Upper lobe of right lung (tissue), 1 donor: Measurements from ENCODE around the gene ZNF212. TPM values are rescaled to one million over a fixed set of nuclear protein-coding genes. Genes with fewer than 3 reads are reported as not detected.
A peak's percentile ranks its signal among the peaks of the same experiment; 100 is the strongest.

ENCODE experiments used
- ATAC-seq: fragments of 200-7000 bp; cut with Tn5 transposase; one replicate; pipeline ENCODE4 v1.9.1; 2020; ENCODE audit warnings: mild to moderate bottlenecking, moderate library complexity
- DNase-seq: peaks from one replicate; pipeline ENCODE4 v3.0.0-alpha.2; 2020
- H3K27ac ChIP-seq: fragments of 200-600 bp; one replicate; pipeline ENCODE4 v1.8.0; 2022
- H3K27me3 ChIP-seq: fragments of 200-600 bp; one replicate; pipeline ENCODE4 v1.8.0; 2022; ENCODE audit warnings: mild to moderate bottlenecking
- H3K36me3 ChIP-seq: fragments of 200-600 bp; one replicate; pipeline ENCODE4 v1.8.0; 2022
- H3K4me1 ChIP-seq: fragments of 200-600 bp; one replicate; pipeline ENCODE4 v1.8.0; 2022
- H3K4me3 ChIP-seq: fragments of 200-600 bp; one replicate; pipeline ENCODE4 v1.8.0; 2022; ENCODE audit warnings: mild to moderate bottlenecking
- H3K9me3 ChIP-seq: fragments of 200-600 bp; one replicate; pipeline ENCODE4 v1.8.0; 2022
- intact Hi-C: fragments of 100-400 bp; cut with DNase I; formaldehyde crosslinking; loops from one replicate; pipeline ENCODE4 v1.11.0; 2022
- total RNA-seq: library from RNA; stranded (reverse); fragmentation: NEBNext Ultra II Directional; extraction: Animal tissue kit (Norgen Biotek cat#: 25700); gene quantifications from one replicate; pipeline ENCODE4 v1.2.1, GENCODE V29; 2021
- TF ChIP-seq, protein P1 (sequence below): fragments of 200-600 bp; IDR thresholded peaks from one replicate; pipeline ENCODE4 v1.8.0; 2022; ENCODE audit warnings: antibody characterized with exemption
- donor health status: DM: no; HTN: yes; CAD: no; lungs with severe emphysema.

The ZNF212 gene
- total RNA-seq, 1 donor from 2014 or later: 10.2 TPM

- intact Hi-C loops: no loop called here
- Histone ChIP-seq H3K4me1 (peaks cover 7% of the 10 kb centered on the region), H3K36me3 (peaks cover 36% of the 10 kb centered on the region), H3K9me3 (no peaks in the 10 kb centered on the region), H3K27ac (no peak overlapping the region), H3K27me3 (no peaks in the 10 kb centered on the region), H3K4me3 (no peak overlapping the region)
- ATAC-seq (no peak), DNase-seq (no peak)
- TF ChIP-seq, protein P1, sequence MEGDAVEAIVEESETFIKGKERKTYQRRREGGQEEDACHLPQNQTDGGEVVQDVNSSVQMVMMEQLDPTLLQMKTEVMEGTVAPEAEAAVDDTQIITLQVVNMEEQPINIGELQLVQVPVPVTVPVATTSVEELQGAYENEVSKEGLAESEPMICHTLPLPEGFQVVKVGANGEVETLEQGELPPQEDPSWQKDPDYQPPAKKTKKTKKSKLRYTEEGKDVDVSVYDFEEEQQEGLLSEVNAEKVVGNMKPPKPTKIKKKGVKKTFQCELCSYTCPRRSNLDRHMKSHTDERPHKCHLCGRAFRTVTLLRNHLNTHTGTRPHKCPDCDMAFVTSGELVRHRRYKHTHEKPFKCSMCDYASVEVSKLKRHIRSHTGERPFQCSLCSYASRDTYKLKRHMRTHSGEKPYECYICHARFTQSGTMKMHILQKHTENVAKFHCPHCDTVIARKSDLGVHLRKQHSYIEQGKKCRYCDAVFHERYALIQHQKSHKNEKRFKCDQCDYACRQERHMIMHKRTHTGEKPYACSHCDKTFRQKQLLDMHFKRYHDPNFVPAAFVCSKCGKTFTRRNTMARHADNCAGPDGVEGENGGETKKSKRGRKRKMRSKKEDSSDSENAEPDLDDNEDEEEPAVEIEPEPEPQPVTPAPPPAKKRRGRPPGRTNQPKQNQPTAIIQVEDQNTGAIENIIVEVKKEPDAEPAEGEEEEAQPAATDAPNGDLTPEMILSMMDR: no peak
These were observed 42.8 kb downstream of the ZNF212 start for GRCh38 chr7:149282331-149282655.

- Histone ChIP-seq H3K27me3 (no peaks in the 10 kb centered on the region), H3K4me1 (peaks cover 7% of the 10 kb centered on the region), H3K9me3 (no peaks in the 10 kb centered on the region), H3K36me3 (peaks cover 26% of the 10 kb centered on the region), H3K27ac (no peak overlapping the region), H3K4me3 (no peak overlapping the region)
- intact Hi-C loops: no loop called here
- TF ChIP-seq, protein P1: no peak
- DNase-seq (no peak), ATAC-seq (no peak)
These were observed 43.9 kb downstream of the ZNF212 start for GRCh38 chr7:149283321-149283720.

DNA sequence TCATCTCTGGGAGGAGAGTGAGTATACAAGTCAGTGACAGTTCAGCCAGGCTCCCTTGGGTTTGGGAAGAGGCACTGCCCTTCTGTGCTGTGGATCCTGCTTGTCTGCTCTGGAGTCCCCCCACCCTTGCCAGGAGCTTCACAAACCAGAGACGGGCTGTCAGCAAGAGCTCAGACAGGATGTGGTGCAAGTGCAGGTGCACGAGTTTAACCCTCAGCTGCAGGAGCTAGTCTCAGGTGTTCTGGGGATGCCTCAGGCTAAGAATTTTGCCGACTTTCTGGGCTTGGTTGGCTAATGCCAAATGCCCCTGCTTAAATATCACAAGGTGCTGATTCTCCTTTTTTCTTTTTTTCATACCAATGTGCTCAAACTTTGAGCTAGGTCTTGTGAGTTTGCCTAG, 44.9 kb downstream of the ZNF212 start:
- ATAC-seq: no peak
- H3K36me3 ChIP-seq: peaks cover 16% of the 10 kb centered on the region
- H3K27me3 ChIP-seq: no peaks in the 10 kb centered on the region
- TF ChIP-seq, protein P1: no peak
- H3K4me3 ChIP-seq: peak overlapping the region; percentile 74
- H3K4me1 ChIP-seq: peaks cover 7% of the 10 kb centered on the region
- DNase-seq: no peak
- no peak overlapping the region for H3K27ac ChIP-seq
- intact Hi-C loops: no loop called here
- no peaks in the 10 kb centered on the region for H3K9me3 ChIP-seq

DNA sequence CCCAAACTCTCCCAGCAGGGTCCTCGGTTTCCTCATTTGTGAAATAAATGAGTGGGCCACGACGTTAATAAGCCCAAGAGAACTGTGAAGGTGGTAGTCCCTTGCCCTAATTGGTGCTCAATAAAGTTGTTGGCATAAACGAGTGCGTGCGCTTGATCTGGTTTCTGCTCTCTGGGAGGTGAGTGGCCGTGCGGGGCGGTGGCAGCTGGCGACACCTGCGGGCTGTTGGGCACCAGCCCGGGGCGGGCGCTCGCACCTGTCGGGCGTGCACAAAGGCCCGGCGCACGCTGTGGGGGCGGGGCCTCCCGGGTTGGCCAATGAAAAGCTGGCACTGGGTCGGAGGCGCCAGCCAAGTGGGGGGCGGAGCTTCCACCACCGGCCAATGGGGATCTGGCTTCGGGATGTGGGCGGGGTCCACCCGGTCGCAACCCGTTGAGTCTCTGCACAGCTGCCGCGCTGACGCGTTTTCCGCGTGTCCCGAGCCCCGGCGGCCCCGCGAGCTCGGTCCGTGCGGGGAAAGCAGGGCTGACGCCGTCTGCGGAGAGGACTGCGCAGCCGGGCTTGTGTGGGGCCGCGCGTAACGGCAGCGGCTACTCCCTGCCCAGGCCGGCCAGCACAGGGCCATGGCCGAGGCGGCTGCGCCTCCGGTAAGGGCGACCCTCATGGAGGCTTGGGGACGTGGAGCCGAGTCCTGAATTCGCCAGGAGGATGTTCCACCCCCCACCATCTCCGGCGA, 45.6 kb downstream of the ZNF212 start:
- TF ChIP-seq, protein P1: no peak
- no peaks in the 10 kb centered on the region for H3K9me3 ChIP-seq

DNA sequence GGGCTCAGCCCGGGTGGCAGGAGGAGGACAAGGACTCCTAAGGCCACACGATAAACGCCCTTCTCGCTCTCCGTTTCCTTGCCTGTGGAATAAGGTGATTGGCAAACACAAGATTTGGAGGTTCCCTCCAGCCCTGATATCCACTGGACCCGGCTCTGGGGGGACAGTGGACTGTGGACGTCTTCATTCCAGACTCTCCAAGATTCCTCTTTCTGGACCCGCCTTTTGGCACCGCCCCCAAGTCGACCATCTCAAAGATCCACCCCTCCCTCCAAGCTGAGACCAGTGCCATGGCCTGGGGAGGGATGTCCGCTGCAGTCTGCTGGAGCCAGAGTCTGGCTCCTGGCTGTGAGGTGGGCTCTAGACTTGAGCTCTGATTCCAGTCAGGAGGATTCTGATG, 46.2 kb downstream of the ZNF212 start:
- Histone ChIP-seq H3K27me3 (no peaks in the 10 kb centered on the region), H3K36me3 (peaks cover 10% of the 10 kb centered on the region), H3K4me1 (peaks cover 7% of the 10 kb centered on the region), H3K4me3 (peak overlapping the region; percentile 74), H3K9me3 (no peaks in the 10 kb centered on the region), H3K27ac (peak overlapping the region; percentile 42)
- intact Hi-C loops: no loop called here
- DNase-seq (no peak), ATAC-seq (peak; percentile 3)
- TF ChIP-seq, protein P1: no peak

More for the DNA sequence above, 45.6 kb downstream of the ZNF212 start:
- ATAC-seq (peak; percentile 97), DNase-seq (peak; percentile 98)
- Histone ChIP-seq H3K4me1 (peaks cover 7% of the 10 kb centered on the region), H3K27ac (peak overlapping the region; percentile 42), H3K27me3 (no peaks in the 10 kb centered on the region), H3K36me3 (peaks cover 13% of the 10 kb centered on the region), H3K4me3 (peak overlapping the region; percentile 74)
- intact Hi-C loops: no loop called here
